G401 (cell line): ENCODE data around the gene RASSF3. TPM values are rescaled to one million over a fixed set of nuclear protein-coding genes. Genes with fewer than 3 reads are reported as not detected.

Experiments used
- DNase-seq: peaks from one replicate; pipeline ENCODE4 v3.0.0-alpha.2; 2015; ENCODE audit warnings: low spot score
- in situ Hi-C: cut with HindIII; loops from 2 replicates; pipeline ENCODE4 v1.10.0; 2016; ENCODE audit warnings: low sequenced_read_pairs, mixed read lengths
- total RNA-seq: library from RNA; depleted of rRNA; stranded (reverse); fragments of >200 nt; shearing (Covaris generic); gene quantifications from 2 replicates; pipeline ENCODE4 v1.2.3, GENCODE V29; 2014

Gene RASSF3
- total RNA-seq, 1 experiment from 2014 or later = 43.4 TPM

- in situ Hi-C loops = no loop called here
- no peak for DNase-seq
Measured at GRCh38 chr12:64663015-64663414, 52.7 kb downstream of the RASSF3 start.

GRCh38 chr12:64665514-64665913 lies 55.2 kb downstream of the RASSF3 start:
- in situ Hi-C loops = no loop called here
- no peak for DNase-seq

- DNase-seq = no peak
- in situ Hi-C loops = no loop called here
Measured at GRCh38 chr12:64666054-64666914, 56.0 kb downstream of the RASSF3 start.

GRCh38 chr12:64667793-64668192 lies 57.5 kb downstream of the RASSF3 start:
- in situ Hi-C loops = no loop called here
- no peak for DNase-seq

GRCh38 chr12:64669270-64669842 lies 59.1 kb downstream of the RASSF3 start:
- no peak for DNase-seq
- in situ Hi-C loops = no loop called here

- in situ Hi-C loops = no loop called here
- no peak for DNase-seq
Measured at GRCh38 chr12:64670019-64670418, 59.7 kb downstream of the RASSF3 start.

GRCh38 chr12:64670919-64671639 lies 60.8 kb downstream of the RASSF3 start:
- DNase-seq = no peak
- in situ Hi-C loops = no loop called here

GRCh38 chr12:64671681-64672080 lies 61.4 kb downstream of the RASSF3 start:
- no peak for DNase-seq
- in situ Hi-C loops = no loop called here

- DNase-seq = no peak
- in situ Hi-C loops = no loop called here
Measured at GRCh38 chr12:64672925-64673409, 62.7 kb downstream of the RASSF3 start.

GRCh38 chr12:64673490-64674169 lies 63.3 kb downstream of the RASSF3 start:
- in situ Hi-C loops = no loop called here
- DNase-seq = no peak

GRCh38 chr12:64674367-64674922 lies 64.2 kb downstream of the RASSF3 start:
- in situ Hi-C loops = no loop called here
- no peak for DNase-seq

GRCh38 chr12:64675795-64676194 lies 65.5 kb downstream of the RASSF3 start:
- no peak for DNase-seq
- in situ Hi-C loops = loop anchor here (25.0 kb wide), 1 partner anchor 138 kb away; no protein-coding TSS in a partner anchor

GRCh38 chr12:64678248-64678647 lies 68.0 kb downstream of the RASSF3 start:
- DNase-seq = no peak
- in situ Hi-C loops = loop anchor here (25.0 kb wide), 1 partner anchor 141 kb away; no protein-coding TSS in a partner anchor

- no peak for DNase-seq
- in situ Hi-C loops = loop anchor here (25.0 kb wide), 1 partner anchor 142 kb away; no protein-coding TSS in a partner anchor
Measured at GRCh38 chr12:64678835-64679234, 68.5 kb downstream of the RASSF3 start.

- in situ Hi-C loops = loop anchor here (25.0 kb wide), 1 partner anchor 142 kb away; no protein-coding TSS in a partner anchor
- DNase-seq = peak; percentile 57
Measured at GRCh38 chr12:64679487-64680001, 69.2 kb downstream of the RASSF3 start.

GRCh38 chr12:64680235-64680634 lies 69.9 kb downstream of the RASSF3 start:
- in situ Hi-C loops = loop anchor here (25.0 kb wide), 1 partner anchor 143 kb away; no protein-coding TSS in a partner anchor
- DNase-seq = no peak

- peak; percentile 14 for DNase-seq
- in situ Hi-C loops = loop anchor here (25.0 kb wide), 1 partner anchor 144 kb away; no protein-coding TSS in a partner anchor
Measured at GRCh38 chr12:64681200-64682052, 71.1 kb downstream of the RASSF3 start.
